Stimulated activated naive CD8-positive, alpha-beta T cell treated with anti-CD3 and anti-CD28 coated beads, Interleukin-15, amount 100 ng/mL, for 72 hours (primary cell): ENCODE results near the gene TRIM39.
A peak's percentile ranks its signal among the peaks of the same experiment; 100 is the strongest.
"Not testable (repeated sequence)": the region's sequence is repeated elsewhere in the genome, so short reads cannot be mapped to it uniquely, and the experiment has no call there.

Experiments
- ATAC-seq: fragments of 150-1000 bp; cut with Tn5 transposase; 2 replicates; pipeline ENCODE4 v1.10.0; 2021; ENCODE audit warnings: mild to moderate bottlenecking, moderate library complexity
- DNase-seq, 2 donors: peaks; one replicate each; pipeline ENCODE4 v3.0.0; 2021 to 2022
- H3K27ac Mint-ChIP-seq, 2 donors: one replicate each; pipeline ENCODE4 v1.8.0; 2022; ENCODE audit warnings: mild to moderate bottlenecking in 2 of 2, mixed read lengths in 2 of 2, moderate library complexity in 2 of 2
- H3K27me3 Mint-ChIP-seq: one replicate; pipeline ENCODE4 v1.8.0; 2022; ENCODE audit warnings: mixed read lengths
- H3K4me1 Mint-ChIP-seq: one replicate; pipeline ENCODE4 v1.8.0; 2022; ENCODE audit warnings: mild to moderate bottlenecking, mixed read lengths
- H3K4me3 Mint-ChIP-seq, 2 donors: one replicate each; pipeline ENCODE4 v1.8.0; 2022; ENCODE audit warnings: mild to moderate bottlenecking in 2 of 2, mixed read lengths in 2 of 2, moderate library complexity in 1 of 2
- H3K9me3 Mint-ChIP-seq, 2 donors: one replicate each; pipeline ENCODE4 v1.8.0; 2022; ENCODE audit warnings: mixed read lengths in 2 of 2

TRIM39 gene

DNA sequence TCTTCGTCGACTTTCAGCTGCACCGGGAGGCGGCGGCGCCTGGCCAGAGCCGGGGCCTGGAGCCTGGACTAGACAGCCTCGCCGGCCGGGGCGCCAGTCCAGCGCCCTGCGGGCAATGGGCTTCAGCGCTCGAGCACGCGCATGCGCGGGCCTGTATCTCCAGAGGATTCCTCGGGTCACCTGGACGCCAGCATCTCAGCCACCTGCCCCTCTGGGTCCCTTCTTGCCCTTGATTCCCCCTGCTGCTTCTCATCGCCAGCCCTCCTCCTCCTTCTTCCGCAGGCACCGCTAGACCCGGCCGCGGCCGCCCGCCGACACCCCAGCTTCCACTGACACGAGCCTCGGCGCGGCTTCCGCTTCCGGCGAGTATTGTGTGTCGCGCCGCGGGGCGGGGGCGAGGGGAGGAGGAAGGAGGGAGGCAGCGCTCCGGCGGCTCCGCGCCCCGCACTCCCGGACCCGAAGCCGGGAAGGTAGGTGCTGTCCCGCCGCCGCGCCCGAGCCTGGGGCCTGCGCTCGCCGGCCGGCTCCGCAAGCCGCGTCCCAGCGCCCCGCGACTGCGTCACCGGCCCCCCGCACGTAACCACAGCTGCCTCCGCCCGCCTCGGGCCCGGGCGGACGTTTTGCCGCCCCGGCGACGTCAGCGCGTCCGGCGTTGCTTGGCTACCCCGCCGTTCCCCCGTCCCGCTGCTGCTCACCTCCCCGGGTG, at the start of gene TRIM39:
TRIM39 (plus strand) TSS at position 402 of the 706 bp plus-strand sequence. CDS start 2,391 bp downstream, outside the sequence.
- H3K9me3 Mint-ChIP-seq, result no peaks in the 10 kb centered on the region
- H3K4me3 Mint-ChIP-seq, result peak within 1 kb of the TSS; percentile 87 to 94
- H3K27ac Mint-ChIP-seq, result peak within 1 kb of the TSS; percentile 97 to 98
- no peaks in the 10 kb centered on the region for H3K27me3 Mint-ChIP-seq
- peak; percentile 87 for DNase-seq
- H3K4me1 Mint-ChIP-seq, result peaks cover 65% of the 10 kb centered on the region
- peak; percentile 80 for ATAC-seq

- peaks cover 41 to 72% of the 10 kb centered on the region in 2 donors for H3K9me3 Mint-ChIP-seq
- not testable (repeated sequence) for H3K4me3 Mint-ChIP-seq, DNase-seq, ATAC-seq, H3K4me1 Mint-ChIP-seq, H3K27me3 Mint-ChIP-seq, H3K27ac Mint-ChIP-seq
Observed at GRCh38 chr6:30280988-30281387, 45.7 kb upstream of the TRIM39 start.

- ATAC-seq, result no peak
- no peak overlapping the region for H3K4me3 Mint-ChIP-seq
Observed at GRCh38 chr6:30282522-30282921, 44.2 kb upstream of the TRIM39 start.

GRCh38 chr6:30283761-30284160, 43.0 kb upstream of the TRIM39 start:
- no peak overlapping the region for H3K4me3 Mint-ChIP-seq
- no peak for ATAC-seq
- H3K27me3 Mint-ChIP-seq, result no peaks in the 10 kb centered on the region
- no peaks in the 10 kb centered on the region for H3K4me1 Mint-ChIP-seq
- DNase-seq, result no peak
- peaks cover 58 to 84% of the 10 kb centered on the region in 2 donors for H3K9me3 Mint-ChIP-seq
- H3K27ac Mint-ChIP-seq, result no peak overlapping the region

More at GRCh38 chr6:30282522-30282921, 44.2 kb upstream of the TRIM39 start:
- Mint-ChIP-seq H3K27me3 (no peaks in the 10 kb centered on the region), H3K9me3 (peaks cover 51 to 81% of the 10 kb centered on the region in 2 donors), H3K4me1 (no peaks in the 10 kb centered on the region), H3K27ac (no peak overlapping the region)
- no peak for DNase-seq

GRCh38 chr6:30287139-30287538, 39.6 kb upstream of the TRIM39 start:
- Mint-ChIP-seq H3K9me3 (peaks cover 53 to 77% of the 10 kb centered on the region in 2 donors), H3K4me3 (no peak overlapping the region), H3K27me3 (no peaks in the 10 kb centered on the region), H3K4me1 (no peaks in the 10 kb centered on the region), H3K27ac (no peak overlapping the region)
- ATAC-seq (no peak), DNase-seq (no peak)

- ATAC-seq (no peak), DNase-seq (no peak)
- Mint-ChIP-seq H3K27me3 (no peaks in the 10 kb centered on the region), H3K9me3 (peaks cover 6 to 24% of the 10 kb centered on the region in 2 donors), H3K4me1 (no peaks in the 10 kb centered on the region), H3K4me3 (no peak overlapping the region), H3K27ac (peak overlapping the region; percentile 11 to 42)
Observed at GRCh38 chr6:30295837-30296236, 30.9 kb upstream of the TRIM39 start.

GRCh38 chr6:30304002-30304401, 22.7 kb upstream of the TRIM39 start:
- Mint-ChIP-seq H3K27me3 (no peaks in the 10 kb centered on the region), H3K9me3 (peaks cover 6 to 28% of the 10 kb centered on the region in 2 donors), H3K27ac (no peak overlapping the region), H3K4me3 (no peak overlapping the region), H3K4me1 (peaks cover 45% of the 10 kb centered on the region)
- peak; percentile 79 for ATAC-seq
- DNase-seq, result peak in 1 of 2 donors; percentile 20

DNA sequence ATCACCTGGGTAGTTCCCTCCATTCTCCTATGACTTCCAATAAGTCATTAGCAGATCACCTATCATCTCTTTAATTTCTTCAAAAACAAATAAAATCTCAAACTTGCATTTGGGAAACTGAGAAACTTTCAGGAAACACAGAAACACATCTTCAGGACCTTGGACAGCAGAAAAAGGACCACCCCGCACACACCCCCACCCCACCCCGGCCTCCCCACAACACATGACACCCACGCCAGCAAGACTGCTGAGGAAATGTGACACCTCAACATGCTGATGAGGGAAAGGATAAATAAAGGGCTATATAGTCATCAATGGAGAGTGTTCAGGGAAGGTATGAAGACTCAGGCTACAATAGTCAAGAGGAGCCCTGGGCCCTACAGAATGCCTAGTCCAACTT, 15.6 kb upstream of the TRIM39 start:
- H3K9me3 Mint-ChIP-seq, result no peaks in the 10 kb centered on the region
- no peak overlapping the region for H3K27ac Mint-ChIP-seq
- H3K4me3 Mint-ChIP-seq, result no peak overlapping the region
- ATAC-seq, result no peak
- DNase-seq, result no peak
- H3K27me3 Mint-ChIP-seq, result no peaks in the 10 kb centered on the region
- H3K4me1 Mint-ChIP-seq, result peaks cover 35% of the 10 kb centered on the region

DNA sequence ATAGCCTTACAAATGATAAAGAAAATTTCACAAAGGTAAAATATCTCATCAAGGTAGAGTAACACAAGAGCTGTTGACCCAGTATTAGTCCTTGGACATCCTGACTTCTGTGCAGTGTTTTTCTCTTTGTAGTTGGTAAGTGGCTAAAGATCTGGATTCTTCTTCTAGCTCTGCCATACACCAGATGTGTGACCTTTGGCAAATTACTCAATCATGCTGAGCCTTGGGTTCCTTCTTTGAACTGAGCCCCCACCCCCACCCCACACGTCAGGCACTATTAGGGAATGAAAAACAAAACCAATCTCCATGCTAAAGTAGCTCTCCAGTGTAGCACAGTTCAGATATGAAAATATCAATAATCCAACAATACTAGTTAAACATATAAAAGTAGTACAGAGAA, 15.1 kb upstream of the TRIM39 start:
- ATAC-seq, result no peak
- Mint-ChIP-seq H3K27me3 (no peaks in the 10 kb centered on the region), H3K4me3 (no peak overlapping the region), H3K27ac (peak overlapping the region in 1 of 2 donors; percentile 3), H3K9me3 (no peaks in the 10 kb centered on the region), H3K4me1 (peaks cover 34% of the 10 kb centered on the region)
- no peak for DNase-seq

- H3K27me3 Mint-ChIP-seq, result no peaks in the 10 kb centered on the region
- DNase-seq (no peak), ATAC-seq (no peak)
- no peak overlapping the region for H3K27ac Mint-ChIP-seq
- H3K4me1 Mint-ChIP-seq, result peaks cover 30% of the 10 kb centered on the region
- no peak overlapping the region for H3K4me3 Mint-ChIP-seq
- H3K9me3 Mint-ChIP-seq, result no peaks in the 10 kb centered on the region
Observed at GRCh38 chr6:30312266-30312665, 14.5 kb upstream of the TRIM39 start.

DNA sequence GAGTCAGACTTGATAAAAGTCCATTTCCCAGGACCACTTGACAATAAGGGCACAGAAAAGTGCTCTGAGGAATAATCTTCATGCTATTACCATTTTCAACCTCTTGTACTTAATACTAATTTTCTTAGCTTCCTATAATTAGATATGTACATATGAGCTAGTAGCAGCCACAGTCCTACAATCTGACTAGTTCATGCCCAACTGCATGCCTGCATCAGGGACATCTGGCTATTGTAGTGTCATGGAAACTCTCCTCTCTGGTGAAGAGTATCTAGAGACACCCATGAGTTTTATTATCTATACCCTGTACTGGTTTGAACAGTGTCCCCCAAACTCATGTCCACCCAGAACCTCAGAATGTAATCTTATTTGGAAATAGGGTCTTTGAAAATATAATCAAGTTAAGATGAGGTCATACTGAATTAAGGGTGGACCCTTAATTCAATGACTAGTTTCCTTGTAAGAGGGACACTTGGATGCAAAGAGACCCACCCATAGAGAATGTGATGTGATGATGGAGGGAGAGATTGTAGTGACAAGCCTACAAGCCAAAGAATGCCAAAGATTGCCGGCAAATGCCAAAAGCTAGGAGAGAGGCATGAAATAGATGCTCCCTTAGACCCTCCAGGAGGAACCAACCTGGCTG, 13.9 kb upstream of the TRIM39 start:
- no peak overlapping the region for H3K4me3 Mint-ChIP-seq
- no peaks in the 10 kb centered on the region for H3K27me3 Mint-ChIP-seq
- no peak for ATAC-seq
- H3K4me1 Mint-ChIP-seq, result peaks cover 34% of the 10 kb centered on the region
- H3K27ac Mint-ChIP-seq, result no peak overlapping the region
- H3K9me3 Mint-ChIP-seq, result no peaks in the 10 kb centered on the region
- DNase-seq, result no peak

DNA sequence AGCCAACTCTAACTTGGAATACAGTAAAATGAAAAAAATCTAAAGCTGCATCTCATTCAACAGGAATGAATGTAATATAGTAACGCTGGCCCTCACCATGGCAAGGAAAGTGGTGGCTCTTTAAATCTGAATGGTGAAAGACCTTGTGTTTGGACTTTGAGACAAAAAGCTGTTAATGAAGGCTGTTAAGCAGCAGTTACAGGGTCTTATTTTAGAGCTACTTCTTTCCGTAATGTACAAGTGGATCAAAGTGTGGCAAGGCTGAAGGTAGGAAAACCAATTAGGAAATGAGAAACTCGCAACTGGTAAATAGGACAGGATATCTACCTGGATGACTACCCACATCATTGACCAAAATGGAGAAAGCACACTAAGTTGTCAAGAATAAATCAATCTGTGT, 11.6 kb upstream of the TRIM39 start:
- no peaks in the 10 kb centered on the region for H3K27me3 Mint-ChIP-seq
- no peak overlapping the region for H3K4me3 Mint-ChIP-seq
- no peak overlapping the region for H3K27ac Mint-ChIP-seq
- no peak for ATAC-seq
- no peak for DNase-seq
- peaks cover 46% of the 10 kb centered on the region for H3K4me1 Mint-ChIP-seq
- H3K9me3 Mint-ChIP-seq, result no peaks in the 10 kb centered on the region

DNA sequence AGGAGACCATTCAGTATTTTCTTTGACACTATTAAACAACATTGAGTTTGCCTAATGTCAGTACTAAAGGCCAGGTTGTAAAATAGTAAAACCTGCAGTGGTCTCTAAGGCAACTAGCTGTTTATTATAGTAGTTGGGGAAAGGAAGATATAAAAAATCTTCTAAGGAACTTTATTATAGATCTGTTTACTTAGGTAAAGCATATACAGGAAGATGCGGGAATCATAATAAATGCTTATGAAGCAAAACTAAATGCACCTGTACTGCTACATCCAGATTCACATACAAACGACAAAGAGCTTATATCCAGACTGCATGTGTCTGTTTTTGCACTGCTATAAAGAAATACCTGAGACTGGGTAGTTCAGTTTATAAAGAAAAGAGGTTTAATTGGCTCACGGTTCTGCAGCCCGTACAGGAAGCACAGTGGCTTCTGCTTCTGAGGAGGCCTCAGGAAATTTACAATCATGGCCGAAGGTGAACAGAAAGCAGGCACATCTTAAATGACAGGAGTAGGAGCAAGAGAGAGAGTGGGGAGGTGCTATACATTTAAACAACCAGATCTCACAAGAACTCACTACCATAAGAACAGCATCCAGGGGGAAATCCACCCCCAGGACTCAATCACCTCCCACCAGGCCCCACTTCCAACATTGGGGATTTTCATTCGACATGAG, 8.7 kb upstream of the TRIM39 start:
- no peaks in the 10 kb centered on the region for H3K9me3 Mint-ChIP-seq
- peak overlapping the region; percentile 55 to 63 for H3K4me3 Mint-ChIP-seq
- ATAC-seq (no peak), DNase-seq (no peak)
- H3K27ac Mint-ChIP-seq, result peak overlapping the region in 1 of 2 donors; percentile 13
- no peaks in the 10 kb centered on the region for H3K27me3 Mint-ChIP-seq
- peaks cover 61% of the 10 kb centered on the region for H3K4me1 Mint-ChIP-seq

- no peak for DNase-seq
- H3K4me1 Mint-ChIP-seq, result peaks cover 74% of the 10 kb centered on the region
- H3K27me3 Mint-ChIP-seq, result no peaks in the 10 kb centered on the region
- H3K9me3 Mint-ChIP-seq, result no peaks in the 10 kb centered on the region
- no peak overlapping the region for H3K4me3 Mint-ChIP-seq
- no peak overlapping the region for H3K27ac Mint-ChIP-seq
- no peak for ATAC-seq
Observed at GRCh38 chr6:30319146-30319835, 7.4 kb upstream of the TRIM39 start.

DNA sequence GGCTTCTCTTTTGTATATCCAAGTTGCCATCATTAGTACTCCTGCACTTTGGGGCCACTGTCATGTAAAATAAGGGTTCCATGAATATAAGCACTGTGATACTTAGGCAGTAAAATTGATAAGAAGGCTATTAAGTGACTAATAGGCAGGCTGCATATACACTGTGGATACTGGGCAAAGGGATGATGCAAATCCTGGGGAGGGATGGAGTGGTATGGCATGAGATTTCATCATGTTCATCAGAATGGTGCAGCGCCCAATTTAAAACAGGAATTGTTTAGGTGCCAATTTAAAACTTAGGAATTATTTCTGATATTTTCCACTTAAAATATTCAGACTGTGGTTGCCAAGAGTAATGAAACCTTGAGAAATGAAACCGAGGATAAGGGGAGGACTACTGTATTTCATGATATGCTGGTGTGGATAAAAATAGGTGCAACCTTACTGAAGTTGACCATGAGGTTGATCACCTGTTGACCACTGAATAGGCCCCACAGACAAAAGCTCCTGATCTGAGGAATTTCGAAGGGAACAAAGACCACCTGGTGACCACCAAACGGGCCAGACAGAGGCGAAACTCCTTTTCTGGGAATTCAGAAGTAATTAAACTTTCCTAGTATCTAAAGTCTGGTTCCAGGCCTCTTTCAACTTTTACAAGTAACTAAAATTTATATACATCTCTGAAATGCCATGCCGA, 4.9 kb upstream of the TRIM39 start:
- ATAC-seq (no peak), DNase-seq (no peak)
- no peaks in the 10 kb centered on the region for H3K9me3 Mint-ChIP-seq
- no peaks in the 10 kb centered on the region for H3K27me3 Mint-ChIP-seq
- peak overlapping the region; percentile 73 to 82 for H3K27ac Mint-ChIP-seq
- H3K4me1 Mint-ChIP-seq, result peaks cover 83% of the 10 kb centered on the region
- peak overlapping the region; percentile 50 to 62 for H3K4me3 Mint-ChIP-seq
